SK-N-MC (cell line): ENCODE measurements around the gene DNAJC21.

Source experiments
- EZH2 ChIP-seq: fragments of 200-600 bp; sonication (generic); IDR thresholded peaks from one replicate; pipeline ENCODE4 v1.6.1; 2017; ENCODE audit warnings: antibody characterized with exemption
- POLR2AphosphoS5 ChIP-seq: IDR thresholded peaks from 2 replicates; pipeline ENCODE4 v1.6.1; 2012; ENCODE audit warnings: mild to moderate bottlenecking, low read depth, low read length, borderline replicate concordance

DNA sequence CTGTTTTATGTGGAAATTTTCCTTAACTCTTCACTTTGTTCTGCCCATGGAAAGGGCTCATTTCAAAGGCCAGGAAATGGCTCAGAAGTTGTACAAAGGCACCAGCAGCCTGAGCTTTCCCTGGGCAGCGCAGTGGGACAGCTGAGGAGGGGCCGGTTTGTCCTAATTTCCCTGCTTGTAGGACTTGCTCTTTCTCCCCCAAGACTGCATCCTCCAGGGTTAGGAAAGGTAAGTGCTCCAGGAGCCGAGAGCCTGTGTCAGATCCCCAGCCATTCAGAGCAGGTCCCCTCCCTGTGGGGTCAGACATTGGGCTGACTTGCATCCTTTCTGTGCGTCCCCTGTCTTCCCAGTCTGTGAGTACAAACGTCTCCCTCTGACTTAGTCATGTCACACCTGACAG lies 74.8 kb downstream of the DNAJC21 start:
- TF ChIP-seq EZH2 (no peak), POLR2AphosphoS5 (no peak)
